ENCODE results near the gene CRYGD.

The CRYGD gene

DNA sequence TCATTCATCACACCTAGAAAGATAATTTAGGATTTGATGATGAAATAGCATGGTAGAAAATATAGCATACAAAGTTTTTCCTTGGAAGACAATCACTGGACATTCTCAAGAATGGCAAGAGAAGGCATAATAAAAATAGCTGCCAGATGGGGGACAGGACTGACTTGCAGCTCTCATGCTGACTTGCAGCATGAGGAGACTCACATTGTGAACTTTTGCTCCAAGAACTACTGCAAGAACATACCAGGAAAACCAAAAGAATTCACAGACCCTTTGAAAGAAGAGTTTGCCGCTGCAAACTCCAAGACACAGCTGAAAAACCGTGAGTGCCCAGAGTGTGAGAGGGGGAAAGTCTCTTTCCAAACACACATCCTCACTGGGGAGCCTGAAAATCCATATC lies 47.0 kb downstream of the CRYGD start:
- DNase-seq, result no peak

- DNase-seq, result no peak
These were observed 49.5 kb downstream of the CRYGD start for GRCh38 chr2:208074610-208075356.

DNA sequence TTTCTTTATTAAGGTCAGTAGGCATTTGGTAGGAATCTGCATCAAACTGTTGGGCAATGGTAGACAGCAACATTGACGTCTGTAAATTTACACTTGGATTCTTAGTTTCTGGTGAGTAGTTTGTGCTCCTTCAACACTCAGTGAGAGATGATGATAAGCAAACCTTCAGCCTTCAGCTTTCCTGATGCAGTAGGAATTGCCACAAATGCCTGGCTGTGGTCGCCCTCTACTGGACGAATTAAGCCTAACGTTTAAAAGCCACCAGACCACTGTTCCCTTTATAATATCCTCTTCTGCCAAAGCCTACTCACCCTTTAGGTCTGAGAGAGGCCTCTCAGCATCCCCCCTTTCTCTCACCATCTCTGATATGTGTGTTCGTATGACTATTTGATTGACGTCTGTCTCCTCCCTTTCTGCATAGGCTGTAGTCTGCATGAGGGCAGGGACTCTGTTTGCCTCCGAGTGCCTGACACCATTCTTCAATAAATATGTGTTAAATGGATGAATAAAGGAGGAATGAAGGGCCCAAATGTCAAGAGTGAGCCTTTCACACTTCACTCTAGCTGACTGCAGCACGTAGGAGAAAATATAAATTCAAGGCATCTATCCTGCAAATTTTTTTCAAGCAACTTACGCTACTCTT lies 52.0 kb downstream of the CRYGD start:
- DNase-seq, result peak; percentile 69
